ENCODE measurements around the gene MAN1C1.

MAN1C1 gene

GRCh38 chr1:25687221-25688017 is 70.8 kb downstream of the MAN1C1 start:
- H3K27me3 ChIP-seq (replicated peaks; ENCODE audit: control insufficient read depth, insufficient read depth, low read length, poor library complexity, severe bottlenecking) = no peaks in the 10 kb centered on the region
- H3K36me3 ChIP-seq (ENCODE audit: control insufficient read depth, insufficient read depth, low read length) = peaks cover 4% of the 10 kb centered on the region

GRCh38 chr1:25688390-25689119 is 72.0 kb downstream of the MAN1C1 start:
- H3K9me3 ChIP-seq (ENCODE audit: control insufficient read depth, low read length) = no peaks in the 10 kb centered on the region
- no peak overlapping the region for H3K4me3 ChIP-seq (ENCODE audit: insufficient read depth, low read depth, low read length, poor library complexity, severe bottlenecking)
- peaks cover 4% of the 10 kb centered on the region for H3K36me3 ChIP-seq (ENCODE audit: control insufficient read depth, insufficient read depth, low read length)
- H3K27ac ChIP-seq (ENCODE audit: insufficient read depth, low read length, poor library complexity, severe bottlenecking) = no peak overlapping the region
- H3K4me1 ChIP-seq (ENCODE audit: control insufficient read depth, insufficient read depth, low read length, poor library complexity, severe bottlenecking) = no peaks in the 10 kb centered on the region
- DNase-seq = no peak
- H3K27me3 ChIP-seq (replicated peaks; ENCODE audit: control insufficient read depth, insufficient read depth, low read length, poor library complexity, severe bottlenecking) = no peaks in the 10 kb centered on the region

More at GRCh38 chr1:25687221-25688017, 70.8 kb downstream of the MAN1C1 start:
- no peak overlapping the region for H3K4me3 ChIP-seq (ENCODE audit: insufficient read depth, low read depth, low read length, poor library complexity, severe bottlenecking)
- no peak overlapping the region for H3K27ac ChIP-seq (ENCODE audit: insufficient read depth, low read length, poor library complexity, severe bottlenecking)
- no peaks in the 10 kb centered on the region for H3K4me1 ChIP-seq (ENCODE audit: control insufficient read depth, insufficient read depth, low read length, poor library complexity, severe bottlenecking)
- DNase-seq = no peak
- no peaks in the 10 kb centered on the region for H3K9me3 ChIP-seq (ENCODE audit: control insufficient read depth, low read length)

DNA sequence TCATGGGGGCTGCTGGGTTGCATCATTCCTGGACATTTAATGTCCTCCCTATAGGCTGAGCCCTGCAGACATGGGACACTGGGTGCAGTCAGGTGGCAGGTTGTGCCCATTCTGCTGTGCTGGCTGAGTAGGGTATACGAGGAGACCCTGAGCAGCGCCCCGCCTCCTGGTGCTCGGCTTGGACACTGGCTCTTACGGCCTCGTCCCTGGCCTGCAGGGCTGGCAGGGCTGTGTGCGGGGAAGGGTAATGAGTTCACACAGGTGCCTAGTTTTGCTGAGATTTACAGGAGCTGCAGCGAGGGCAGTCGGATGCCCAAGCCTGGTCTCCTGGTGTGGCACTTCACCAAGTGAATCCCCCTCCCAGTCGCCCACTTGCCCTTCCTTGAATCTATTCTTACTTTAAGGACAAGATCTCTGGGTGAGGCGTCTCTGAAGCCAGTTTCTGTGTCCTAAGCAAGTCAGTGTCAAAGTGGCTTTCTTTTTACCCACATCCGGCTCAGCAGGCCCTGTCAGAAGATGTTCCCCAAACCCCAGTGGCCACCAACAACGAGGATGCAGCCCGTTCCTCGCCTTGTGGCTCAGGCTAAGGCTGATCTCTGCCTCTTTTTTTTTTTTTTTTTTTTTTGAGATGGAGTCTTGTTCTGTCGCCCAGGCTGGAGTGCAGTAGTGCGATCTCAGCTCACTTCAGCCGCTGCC is 73.2 kb downstream of the MAN1C1 start:
- no peaks in the 10 kb centered on the region for H3K27me3 ChIP-seq (replicated peaks; ENCODE audit: control insufficient read depth, insufficient read depth, low read length, poor library complexity, severe bottlenecking)
- no peak for DNase-seq
- H3K4me1 ChIP-seq (ENCODE audit: control insufficient read depth, insufficient read depth, low read length, poor library complexity, severe bottlenecking) = no peaks in the 10 kb centered on the region
- no peak overlapping the region for H3K27ac ChIP-seq (ENCODE audit: insufficient read depth, low read length, poor library complexity, severe bottlenecking)
- no peaks in the 10 kb centered on the region for H3K9me3 ChIP-seq (ENCODE audit: control insufficient read depth, low read length)
- no peak overlapping the region for H3K4me3 ChIP-seq (ENCODE audit: insufficient read depth, low read depth, low read length, poor library complexity, severe bottlenecking)
- H3K36me3 ChIP-seq (ENCODE audit: control insufficient read depth, insufficient read depth, low read length) = peaks cover 4% of the 10 kb centered on the region

GRCh38 chr1:25690396-25690956 is 73.9 kb downstream of the MAN1C1 start:
- Histone ChIP-seq H3K9me3 (ENCODE audit: control insufficient read depth, low read length) (no peaks in the 10 kb centered on the region), H3K27me3 (replicated peaks; ENCODE audit: control insufficient read depth, insufficient read depth, low read length, poor library complexity, severe bottlenecking) (no peaks in the 10 kb centered on the region), H3K27ac (ENCODE audit: insufficient read depth, low read length, poor library complexity, severe bottlenecking) (no peak overlapping the region), H3K4me3 (ENCODE audit: insufficient read depth, low read depth, low read length, poor library complexity, severe bottlenecking) (no peak overlapping the region), H3K36me3 (ENCODE audit: control insufficient read depth, insufficient read depth, low read length) (peaks cover 3% of the 10 kb centered on the region), H3K4me1 (ENCODE audit: control insufficient read depth, insufficient read depth, low read length, poor library complexity, severe bottlenecking) (no peaks in the 10 kb centered on the region)
- no peak for DNase-seq

DNA sequence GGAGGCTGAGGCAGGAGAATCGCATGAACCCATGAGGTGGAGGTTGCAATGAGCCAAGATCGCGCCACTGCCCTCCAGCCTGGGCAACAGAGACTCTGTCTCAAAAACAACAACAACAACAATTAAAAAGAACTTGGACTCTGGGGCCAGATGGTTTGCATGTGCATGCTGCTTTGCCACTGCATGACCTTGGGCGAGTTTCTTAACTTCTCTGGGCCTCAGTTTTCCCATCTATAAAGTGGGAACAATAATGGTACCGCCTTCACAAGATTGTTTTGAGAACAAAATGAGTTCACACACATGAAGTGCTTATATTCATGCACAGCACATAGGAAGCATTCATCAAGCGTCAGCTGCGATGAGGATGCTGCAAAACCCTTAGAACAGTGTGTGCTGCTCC is 74.6 kb downstream of the MAN1C1 start:
- Histone ChIP-seq H3K4me3 (ENCODE audit: insufficient read depth, low read depth, low read length, poor library complexity, severe bottlenecking) (no peak overlapping the region), H3K27ac (ENCODE audit: insufficient read depth, low read length, poor library complexity, severe bottlenecking) (no peak overlapping the region), H3K4me1 (ENCODE audit: control insufficient read depth, insufficient read depth, low read length, poor library complexity, severe bottlenecking) (no peaks in the 10 kb centered on the region), H3K27me3 (replicated peaks; ENCODE audit: control insufficient read depth, insufficient read depth, low read length, poor library complexity, severe bottlenecking) (no peaks in the 10 kb centered on the region), H3K36me3 (ENCODE audit: control insufficient read depth, insufficient read depth, low read length) (no peaks in the 10 kb centered on the region), H3K9me3 (ENCODE audit: control insufficient read depth, low read length) (no peaks in the 10 kb centered on the region)
- DNase-seq = no peak

DNA sequence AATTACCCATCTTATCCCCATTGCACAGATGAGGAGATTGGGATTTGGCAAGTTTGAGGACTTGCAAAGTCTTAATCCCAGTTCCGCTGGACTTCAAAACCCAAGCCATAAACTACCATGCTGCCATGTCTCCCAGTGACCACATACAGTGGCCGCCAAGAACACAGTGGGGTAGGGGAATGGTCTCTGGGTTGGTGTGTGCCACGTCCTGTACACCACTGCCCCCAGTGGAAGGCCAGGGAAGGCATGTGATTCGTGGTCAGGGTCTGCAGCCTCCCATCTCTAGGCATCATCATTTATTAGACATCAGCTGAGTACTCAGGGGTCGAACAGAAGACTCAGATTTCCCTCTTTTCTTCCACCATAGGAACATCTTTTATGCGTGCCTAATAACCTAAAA is 76.0 kb downstream of the MAN1C1 start:
- Histone ChIP-seq H3K27me3 (replicated peaks; ENCODE audit: control insufficient read depth, insufficient read depth, low read length, poor library complexity, severe bottlenecking) (no peaks in the 10 kb centered on the region), H3K36me3 (ENCODE audit: control insufficient read depth, insufficient read depth, low read length) (no peaks in the 10 kb centered on the region), H3K27ac (ENCODE audit: insufficient read depth, low read length, poor library complexity, severe bottlenecking) (no peak overlapping the region), H3K4me1 (ENCODE audit: control insufficient read depth, insufficient read depth, low read length, poor library complexity, severe bottlenecking) (no peaks in the 10 kb centered on the region), H3K9me3 (ENCODE audit: control insufficient read depth, low read length) (no peaks in the 10 kb centered on the region), H3K4me3 (ENCODE audit: insufficient read depth, low read depth, low read length, poor library complexity, severe bottlenecking) (no peak overlapping the region)
- no peak for DNase-seq

- Histone ChIP-seq H3K36me3 (ENCODE audit: control insufficient read depth, insufficient read depth, low read length) (no peaks in the 10 kb centered on the region), H3K27ac (ENCODE audit: insufficient read depth, low read length, poor library complexity, severe bottlenecking) (no peak overlapping the region), H3K4me3 (ENCODE audit: insufficient read depth, low read depth, low read length, poor library complexity, severe bottlenecking) (no peak overlapping the region), H3K9me3 (ENCODE audit: control insufficient read depth, low read length) (no peaks in the 10 kb centered on the region), H3K27me3 (replicated peaks; ENCODE audit: control insufficient read depth, insufficient read depth, low read length, poor library complexity, severe bottlenecking) (no peaks in the 10 kb centered on the region), H3K4me1 (ENCODE audit: control insufficient read depth, insufficient read depth, low read length, poor library complexity, severe bottlenecking) (peaks cover 6% of the 10 kb centered on the region)
- DNase-seq = no peak
Measured at GRCh38 chr1:25694167-25695007, 77.8 kb downstream of the MAN1C1 start.

DNA sequence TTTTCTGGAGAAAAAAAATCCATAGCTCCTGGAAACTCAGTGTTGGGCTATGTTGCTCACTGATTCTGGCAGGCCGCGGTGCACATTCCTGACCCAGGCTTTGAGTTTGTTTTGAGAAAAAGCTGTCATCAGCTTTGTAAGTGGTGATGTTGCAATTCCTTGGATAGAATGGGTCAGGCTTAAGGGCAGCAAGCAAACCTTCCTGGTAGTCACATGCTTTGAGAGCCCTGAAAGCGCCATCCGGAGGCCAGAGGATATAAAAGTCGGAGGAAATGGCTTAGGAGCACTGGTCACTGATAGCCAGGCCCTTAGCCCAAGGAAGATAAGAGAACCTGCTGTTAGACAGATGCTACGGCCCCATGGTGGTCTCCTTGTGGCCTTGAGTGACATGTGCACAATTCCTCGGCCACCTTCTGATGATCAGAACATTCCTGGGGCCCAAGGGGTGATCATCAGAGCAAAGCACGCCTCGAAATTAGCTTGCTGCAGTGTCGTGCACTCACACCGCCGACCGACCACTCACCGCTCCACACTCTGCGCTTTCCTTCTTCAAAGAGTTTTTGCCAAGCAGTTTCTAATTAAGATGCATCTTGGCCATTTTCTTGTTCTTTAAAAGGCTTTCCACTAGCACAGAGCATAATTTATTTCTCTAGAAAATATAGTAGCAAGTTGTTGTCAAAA is 78.6 kb downstream of the MAN1C1 start:
- H3K27me3 ChIP-seq (replicated peaks; ENCODE audit: control insufficient read depth, insufficient read depth, low read length, poor library complexity, severe bottlenecking) = no peaks in the 10 kb centered on the region
- DNase-seq = no peak
- peaks cover 6% of the 10 kb centered on the region for H3K4me1 ChIP-seq (ENCODE audit: control insufficient read depth, insufficient read depth, low read length, poor library complexity, severe bottlenecking)
- no peak overlapping the region for H3K27ac ChIP-seq (ENCODE audit: insufficient read depth, low read length, poor library complexity, severe bottlenecking)
- no peaks in the 10 kb centered on the region for H3K9me3 ChIP-seq (ENCODE audit: control insufficient read depth, low read length)
- no peak overlapping the region for H3K4me3 ChIP-seq (ENCODE audit: insufficient read depth, low read depth, low read length, poor library complexity, severe bottlenecking)
- no peaks in the 10 kb centered on the region for H3K36me3 ChIP-seq (ENCODE audit: control insufficient read depth, insufficient read depth, low read length)

DNA sequence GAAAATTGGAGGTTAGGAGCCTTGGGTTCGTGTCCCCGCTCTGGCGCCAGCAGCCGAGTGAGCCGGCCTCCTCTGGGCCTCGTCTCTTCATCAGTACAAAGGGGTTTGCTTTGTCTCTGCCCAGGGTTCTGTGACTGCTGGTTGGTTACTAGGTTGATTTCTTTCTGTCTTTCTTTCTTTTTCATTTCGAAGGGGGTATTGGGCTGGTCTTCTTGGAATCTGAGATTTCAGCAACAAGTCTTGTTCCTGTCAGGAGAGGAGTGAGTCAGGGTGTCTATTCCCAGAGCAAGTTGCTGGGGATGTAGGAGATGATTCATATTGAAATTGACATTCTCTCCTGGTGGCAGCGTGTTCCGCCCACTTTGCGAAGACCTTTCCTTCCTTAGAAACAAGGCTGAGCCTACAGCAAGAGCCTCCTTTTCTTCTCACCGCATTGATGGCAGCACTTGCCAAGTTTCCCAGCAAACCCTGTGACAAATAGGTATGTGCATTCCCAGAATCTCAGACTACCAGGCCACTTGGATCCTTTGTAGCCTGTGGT is 79.2 kb downstream of the MAN1C1 start:
- peaks cover 6% of the 10 kb centered on the region for H3K4me1 ChIP-seq (ENCODE audit: control insufficient read depth, insufficient read depth, low read length, poor library complexity, severe bottlenecking)
- no peak overlapping the region for H3K4me3 ChIP-seq (ENCODE audit: insufficient read depth, low read depth, low read length, poor library complexity, severe bottlenecking)
- no peaks in the 10 kb centered on the region for H3K36me3 ChIP-seq (ENCODE audit: control insufficient read depth, insufficient read depth, low read length)
- no peaks in the 10 kb centered on the region for H3K9me3 ChIP-seq (ENCODE audit: control insufficient read depth, low read length)
- no peaks in the 10 kb centered on the region for H3K27me3 ChIP-seq (replicated peaks; ENCODE audit: control insufficient read depth, insufficient read depth, low read length, poor library complexity, severe bottlenecking)
- no peak overlapping the region for H3K27ac ChIP-seq (ENCODE audit: insufficient read depth, low read length, poor library complexity, severe bottlenecking)
- no peak for DNase-seq

Data from effector memory CD4-positive, alpha-beta T cell (primary cell).